Liver (tissue), 9 donors: ENCODE measurements around the gene PCNP. TPM values are rescaled to one million over a fixed set of nuclear protein-coding genes. Genes with fewer than 3 reads are reported as not detected.
"Not testable (repeated sequence)": the region's sequence is repeated elsewhere in the genome, so short reads cannot be mapped to it uniquely, and the experiment has no call there.

Source experiments
- DNase-seq: peaks from one replicate; pipeline ENCODE4 v3.0.0-alpha.2; 2017; ENCODE audit warnings: low spot score
- H3K27ac ChIP-seq, 2 donors: one replicate each; pipeline ENCODE4 v1.7.0; 2013; ENCODE audit warnings: inconsistent platforms in 2 of 2, low read length in 2 of 2, control low read depth in 1 of 2, low read depth in 1 of 2, mild to moderate bottlenecking in 1 of 2
- H3K27me3 ChIP-seq, 4 donors: one replicate each; pipeline versions ENCODE4 v1.6.1 to v1.7.0; 2013; ENCODE audit warnings: low read length in 3 of 4, inconsistent platforms in 1 of 4, mild to moderate bottlenecking in 1 of 4, moderate library complexity in 1 of 4; ENCODE audit not compliant: control insufficient read depth in 4 of 4, insufficient read depth in 4 of 4
- H3K36me3 ChIP-seq, 4 donors: one replicate each; pipeline versions ENCODE4 v1.6.1 to v1.7.0; 2013; ENCODE audit warnings: low read length in 3 of 4, mild to moderate bottlenecking in 3 of 4, low read depth in 1 of 4, moderate library complexity in 1 of 4; ENCODE audit not compliant: control insufficient read depth in 4 of 4, insufficient read depth in 3 of 4
- H3K4me1 ChIP-seq, 4 donors: one replicate each; pipeline versions ENCODE4 v1.6.1 to v1.7.0; 2013; ENCODE audit warnings: low read length in 3 of 4, mild to moderate bottlenecking in 3 of 4, moderate library complexity in 1 of 4; ENCODE audit not compliant: control insufficient read depth in 4 of 4, insufficient read depth in 4 of 4
- H3K4me3 ChIP-seq, 3 donors: one replicate each; pipeline versions ENCODE4 v1.6.1 to v1.7.0; 2013; ENCODE audit warnings: low read length in 3 of 3, control low read depth in 1 of 3, low read depth in 1 of 3, mild to moderate bottlenecking in 1 of 3
- H3K9ac ChIP-seq, 2 donors: one replicate each; pipeline ENCODE4 v1.7.0; 2013; ENCODE audit warnings: low read length in 2 of 2, mild to moderate bottlenecking in 2 of 2, moderate library complexity in 2 of 2, control low read depth in 1 of 2, low read depth in 1 of 2
- H3K9me3 ChIP-seq, 4 donors: one replicate each; pipeline versions ENCODE4 v1.6.1 to v1.7.0; 2013; ENCODE audit warnings: low read length in 3 of 4; ENCODE audit not compliant: control insufficient read depth in 4 of 4
- CTCF ChIP-seq: fragments of 150-350 bp; IDR thresholded peaks from 2 replicates; pipeline ENCODE4 v1.5.1; 2017; ENCODE audit warnings: improper control_type of control experiment, low read depth, low read length; ENCODE audit not compliant: missing input control
- FOXA1 ChIP-seq: IDR thresholded peaks from 2 replicates; pipeline ENCODE4 v1.6.1; 2016; ENCODE audit warnings: antibody characterized with exemption
- GABPA ChIP-seq, 2 donors: IDR thresholded peaks in 1 of 2; conservative IDR thresholded peaks in 1 of 2; 2 replicates each; pipeline ENCODE4 v1.6.1; 2016; ENCODE audit warnings: antibody characterized with exemption in 2 of 2, mild to moderate bottlenecking in 1 of 2, moderate library complexity in 1 of 2
- HNF4A ChIP-seq, 2 donors: conservative IDR thresholded peaks; 2 replicates each; pipeline ENCODE4 v1.6.1; 2016; ENCODE audit warnings: antibody characterized with exemption in 2 of 2, mild to moderate bottlenecking in 2 of 2
- HNF4G ChIP-seq: IDR thresholded peaks from 2 replicates; pipeline ENCODE4 v1.6.1; 2016; ENCODE audit warnings: antibody characterized with exemption
- JUND ChIP-seq, 2 donors: IDR thresholded peaks; 2 replicates each; pipeline ENCODE4 v1.6.1; 2016; ENCODE audit warnings: antibody characterized with exemption in 2 of 2
- MAX ChIP-seq: IDR thresholded peaks from 2 replicates; pipeline ENCODE4 v1.6.1; 2016; ENCODE audit warnings: antibody characterized with exemption
- NR2F2 ChIP-seq: IDR thresholded peaks from 2 replicates; pipeline ENCODE4 v1.6.1; 2016; ENCODE audit warnings: antibody characterized with exemption
- RAD21 ChIP-seq, 2 donors: IDR thresholded peaks; 2 replicates each; pipeline ENCODE4 v1.6.1; 2016; ENCODE audit warnings: antibody characterized with exemption in 2 of 2, mild to moderate bottlenecking in 2 of 2
- REST ChIP-seq: IDR thresholded peaks from 2 replicates; pipeline ENCODE4 v1.6.1; 2016; ENCODE audit warnings: antibody characterized with exemption, mild to moderate bottlenecking
- RXRA ChIP-seq, 2 donors: IDR thresholded peaks; 2 replicates each; pipeline ENCODE4 v1.6.1; 2017 to 2018; ENCODE audit warnings: antibody characterized with exemption in 2 of 2, mild to moderate bottlenecking in 1 of 2
- SP1 ChIP-seq: IDR thresholded peaks from 2 replicates; pipeline ENCODE4 v1.6.1; 2018; ENCODE audit warnings: antibody characterized with exemption, mild to moderate bottlenecking
- TAF1 ChIP-seq: conservative IDR thresholded peaks from 2 replicates; pipeline ENCODE4 v1.6.1; 2016; ENCODE audit warnings: antibody characterized with exemption, mild to moderate bottlenecking
- YY1 ChIP-seq: IDR thresholded peaks from 2 replicates; pipeline ENCODE4 v1.6.1; 2016; ENCODE audit warnings: antibody characterized with exemption, mild to moderate bottlenecking
- ZBTB33 ChIP-seq: IDR thresholded peaks from 2 replicates; pipeline ENCODE4 v1.6.1; 2016; ENCODE audit warnings: antibody characterized with exemption
- WGBS: extraction: QIAGEN DNeasy Blood & Tissue Kit; methylation state at CpG from one replicate; pipeline ENCODE4 v1.1.7; 2013; 5-methylcytosine and 5-hydroxymethylcytosine counted together
- polyA plus RNA-seq, 2 donors: library from polyadenylated mRNA; stranded (reverse) in 1 of 2; unstranded in 1 of 2; fragments of 200-250 nt in 1 of 2; fragments of >200 nt in 1 of 2; fragmentation: Nextera tagmentation in 1 of 2; extraction: Ambion mirVana in 1 of 2; gene quantifications; one replicate each; pipeline versions ENCODE4 v1.2.1 to v1.2.3, GENCODE V29; 2013 to 2015
- total RNA-seq, 2 donors: library from RNA; depleted of rRNA; stranded (reverse); fragments of >200 nt; gene quantifications; one replicate each; pipeline ENCODE4 v1.2.3, GENCODE V29; 2014
- donor health status: healthy.
- donor health status: healthy.
- donor health status: healthy.
- donor health status: healthy.
- donor health status: healthy.

Gene PCNP
- total and polyA plus RNA-seq, 4 donors: 28.2 to 59.3 (median 34.5) TPM

GRCh38 chr3:101639280-101639963 is 65.4 kb downstream of the PCNP start:
- H3K27me3 ChIP-seq: no peaks in the 10 kb centered on the region
- no peak for DNase-seq
- no peak overlapping the region for H3K27ac ChIP-seq
- TF ChIP-seq SP1 (no peak), HNF4G (no peak), TAF1 (no peak), MAX (no peak), REST (no peak), RAD21 (IDR thresholded peaks at IDR 0.05) (no peak), FOXA1 (no peak), ZBTB33 (no peak), RXRA (IDR thresholded peaks at IDR 0.05) (no peak), GABPA (IDR thresholded peaks at IDR 0.05 in 1 of 2, conservative IDR thresholded peaks at IDR 0.05 in 1 of 2) (no peak), CTCF (no peak)
- no peaks in the 10 kb centered on the region for H3K36me3 ChIP-seq
- H3K4me3 ChIP-seq: no peak overlapping the region
- 87% methylated on average over 18 of the region's 18 CpGs for WGBS
- H3K9ac ChIP-seq: no peak overlapping the region
- H3K9me3 ChIP-seq: no peaks in the 10 kb centered on the region
- H3K4me1 ChIP-seq: no peaks in the 10 kb centered on the region

GRCh38 chr3:101640256-101640655 is 66.3 kb downstream of the PCNP start:
- Histone ChIP-seq H3K9ac (no peak overlapping the region), H3K9me3 (no peaks in the 10 kb centered on the region), H3K27ac (no peak overlapping the region), H3K4me3 (no peak overlapping the region), H3K36me3 (no peaks in the 10 kb centered on the region), H3K4me1 (no peaks in the 10 kb centered on the region), H3K27me3 (no peaks in the 10 kb centered on the region)
- DNase-seq: no peak
- no peak for TF ChIP-seq FOXA1
- no peak for TF ChIP-seq HNF4G
- TF ChIP-seq HNF4A (conservative IDR thresholded peaks at IDR 0.05): no peak
- no peak for TF ChIP-seq NR2F2
- TF ChIP-seq YY1: no peak
- no peak for TF ChIP-seq ZBTB33
- no peak for TF ChIP-seq TAF1
- no peak for TF ChIP-seq JUND (IDR thresholded peaks at IDR 0.05)
- WGBS: 98% methylated on average over 10 of the region's 10 CpGs

GRCh38 chr3:101641397-101642115 is 67.6 kb downstream of the PCNP start:
- WGBS: 70% methylated on average over 14 of the region's 14 CpGs
- DNase-seq: not testable (repeated sequence)

More at GRCh38 chr3:101641397-101642115, 67.6 kb downstream of the PCNP start:
- H3K36me3 ChIP-seq, H3K27me3 ChIP-seq, H3K9ac ChIP-seq, H3K9me3 ChIP-seq, H3K27ac ChIP-seq, H3K4me1 ChIP-seq, H3K4me3 ChIP-seq: not testable (repeated sequence)
